Adrenal gland (tissue), 12 donors: ENCODE results near the gene ACR. TPM values are rescaled to one million over a fixed set of nuclear protein-coding genes. Genes with fewer than 3 reads are reported as not detected.

ENCODE experiments used
- DNase-seq, 7 donors: peaks; one replicate each; pipeline ENCODE4 v3.0.0-alpha.2; 2019 to 2020
- H3K27ac ChIP-seq, 5 donors: fragments of 200-600 bp; sonication (generic) in 4 of 5; 1 replicate in 3 of 5; 2 replicates in 2 of 5; pipeline versions ENCODE4 v1.5.1 to v1.8.0; 2016 to 2020; ENCODE audit warnings: mild to moderate bottlenecking in 1 of 5
- H3K27me3 ChIP-seq: fragments of 200-600 bp; 2 replicates; pipeline ENCODE4 v1.8.0; 2021
- H3K36me3 ChIP-seq, 2 donors: fragments of 200-600 bp; replicated peaks in 1 of 2; 1 replicate in 1 of 2; 2 replicates in 1 of 2; pipeline versions ENCODE4 v1.5.1 to v1.8.0; 2018 to 2022
- H3K4me1 ChIP-seq, 2 donors: fragments of 200-600 bp; replicated peaks in 1 of 2; 1 replicate in 1 of 2; 2 replicates in 1 of 2; pipeline versions ENCODE4 v1.5.1 to v1.8.0; 2018 to 2021
- H3K4me3 ChIP-seq, 4 donors: fragments of 200-600 bp; sonication (generic) in 3 of 4; one replicate each; pipeline ENCODE4 v1.5.1; 2016 to 2018
- H3K9me3 ChIP-seq, 3 donors: fragments of 200-600 bp; sonication (generic) in 1 of 3; replicated peaks in 1 of 3; 1 replicate in 2 of 3; 2 replicates in 1 of 3; pipeline versions ENCODE4 v1.5.1 to v1.8.0; 2016 to 2021
- CTCF ChIP-seq, 6 experiments: fragments of 450-650 bp in 4 of 6; fragments of 200-600 bp in 2 of 6; sonication (generic) in 1 of 6; IDR thresholded peaks; 1 replicate in 5 of 6; 2 replicates in 1 of 6; pipeline versions ENCODE4 v1.5.1 to v1.8.0; 2016 to 2021; ENCODE audit warnings: antibody characterized with exemption in 6 of 6, mild to moderate bottlenecking in 2 of 6, moderate library complexity in 1 of 6
- POLR2A ChIP-seq, 2 donors: fragments of 450-650 bp; IDR thresholded peaks; one replicate each; pipeline ENCODE4 v1.6.1; 2017; ENCODE audit warnings: antibody characterized with exemption in 2 of 2, mild to moderate bottlenecking in 2 of 2, moderate library complexity in 1 of 2
- WGBS, 4 donors: extraction: QIAGEN DNeasy Blood & Tissue Kit in 2 of 4; methylation state at CpG; one replicate each; pipeline versions ENCODE4 v1.1.5 to v1.1.7; 2013 to 2017; 5-methylcytosine and 5-hydroxymethylcytosine counted together
- intact Hi-C, 2 donors: fragments of 100-400 bp; cut with DNase I; formaldehyde crosslinking; loops; one replicate each; pipeline versions ENCODE4 v1.14.1 to v1.15.0; 2022 to 2023
- polyA plus RNA-seq, 3 donors: library from polyadenylated mRNA; stranded (reverse); fragments of 200-250 nt in 2 of 3; fragments of 350-450 nt in 1 of 3; fragmentation: Illumina TruSeq in 1 of 3; extraction: RNeasy Lipid Tissue Mini Kit (QIAGEN cat#74804) in 1 of 3; gene quantifications; one replicate each; pipeline ENCODE4 v1.2.3, GENCODE V29; 2013 to 2014
- total RNA-seq, 9 donors: library from RNA; depleted of rRNA in 4 of 9; stranded (reverse); fragments of >200 nt in 4 of 9; fragments of 120-200 nt in 1 of 9; fragmentation: NEBNext Ultra II Directional in 1 of 9; extraction: Animal tissue kit (Norgen Biotek cat#: 25700) in 1 of 9; gene quantifications; one replicate each; pipeline versions ENCODE4 v1.1.0 to v1.2.4, GENCODE V29; 2013 to 2023
- donor health status: healthy with polysubstance abuse.
- donor health status: Bipolar disorder and iron deficiency.
- donor health status: DM: yes; HTN: yes; CAD: no.
- donor health status: DM: no; HTN: no; CAD: no.
- donor health status: DM: no; HTN: no; CAD: no.
- donor health status: DM: yes; HTN: yes; CAD: no.

The ACR gene
- total and polyA plus RNA-seq, 12 donors = 0.13 to 1.5 (median 0.53) TPM; not detected in 4

- Histone ChIP-seq H3K4me3 (no peak overlapping the region), H3K27ac (peak overlapping the region in 1 of 5 donors; percentile 55), H3K36me3 (no peaks in the 10 kb centered on the region), H3K9me3 (no peaks in the 10 kb centered on the region), H3K27me3 (no peaks in the 10 kb centered on the region), H3K4me1 (no peaks in the 10 kb centered on the region)
- no peak for DNase-seq
- TF ChIP-seq POLR2A (IDR thresholded peaks at IDR 0.05) = no peak
- TF ChIP-seq CTCF (IDR thresholded peaks at IDR 0.05) = no peak
- intact Hi-C loops = no loop called here
- WGBS, 4 donors = 60 to 76% (median 73%) methylated on average over 5 of the region's 5 CpGs
Observed at GRCh38 chr22:50713571-50714056, 24.4 kb upstream of the ACR start.

GRCh38 chr22:50714150-50714549 is 23.9 kb upstream of the ACR start:
- H3K4me1 ChIP-seq = no peaks in the 10 kb centered on the region

GRCh38 chr22:50714631-50715179 is 23.3 kb upstream of the ACR start:
- no peak overlapping the region for H3K4me3 ChIP-seq
- H3K4me1 ChIP-seq = no peaks in the 10 kb centered on the region
- WGBS, 4 donors = 88 to 93% (median 90%) methylated on average over 18 to 22 of the region's 22 CpGs
- intact Hi-C loops = no loop called here
- no peaks in the 10 kb centered on the region for H3K9me3 ChIP-seq
- H3K36me3 ChIP-seq = no peaks in the 10 kb centered on the region
- no peak overlapping the region for H3K27ac ChIP-seq
- H3K27me3 ChIP-seq = peaks cover 4% of the 10 kb centered on the region
- TF ChIP-seq POLR2A (IDR thresholded peaks at IDR 0.05) (no peak), CTCF (IDR thresholded peaks at IDR 0.05) (no peak)
- DNase-seq = no peak

More at GRCh38 chr22:50714150-50714549, 23.9 kb upstream of the ACR start:
- whole genome bisulfite sequencing, 4 donors = 84 to 93% (median 87%) methylated on average over 4 to 7 of the region's 7 CpGs
- intact Hi-C loops = no loop called here
- H3K27me3 ChIP-seq = no peaks in the 10 kb centered on the region
- no peak overlapping the region for H3K4me3 ChIP-seq
- no peaks in the 10 kb centered on the region for H3K9me3 ChIP-seq
- H3K36me3 ChIP-seq = no peaks in the 10 kb centered on the region
- H3K27ac ChIP-seq = peak overlapping the region in 1 of 5 donors; percentile 55
- no peak for DNase-seq
- TF ChIP-seq CTCF (IDR thresholded peaks at IDR 0.05) (no peak), POLR2A (IDR thresholded peaks at IDR 0.05) (no peak)

GRCh38 chr22:50715250-50715649 is 22.8 kb upstream of the ACR start:
- intact Hi-C loops = no loop called here

More at GRCh38 chr22:50715250-50715649, 22.8 kb upstream of the ACR start:
- TF ChIP-seq POLR2A (IDR thresholded peaks at IDR 0.05) = no peak
- no peak for TF ChIP-seq CTCF (IDR thresholded peaks at IDR 0.05)
- 75 to 85% (median 81%) methylated on average over 6 to 9 of the region's 9 CpGs for WGBS, 4 donors
- Histone ChIP-seq H3K36me3 (no peaks in the 10 kb centered on the region), H3K4me1 (no peaks in the 10 kb centered on the region), H3K27ac (no peak overlapping the region), H3K27me3 (peaks cover 8% of the 10 kb centered on the region), H3K9me3 (no peaks in the 10 kb centered on the region), H3K4me3 (no peak overlapping the region)
- no peak for DNase-seq
